HFF-Myc (cell line): ENCODE results near the gene NDUFB11.

Source experiments
- DNase-seq: peaks from one replicate; pipeline ENCODE4 v3.0.0-alpha.2; 2011; ENCODE audit warnings: low read depth; ENCODE audit errors: extremely low read depth
- H3K4me3 ChIP-seq: replicated peaks from 2 replicates; pipeline ENCODE4 v1.5.1; 2011; ENCODE audit warnings: low read depth, mild to moderate bottlenecking, control low read depth, low read length
- CTCF ChIP-seq: IDR thresholded peaks from 2 replicates; pipeline ENCODE4 v1.5.1; 2012; ENCODE audit warnings: mild to moderate bottlenecking, low read depth, low read length, control low read depth; ENCODE audit errors: missing control alignments

Gene NDUFB11

GRCh38 chrX:47160781-47161180 is 16.3 kb upstream of the NDUFB11 start:
- TF ChIP-seq CTCF, result no peak
- DNase-seq, result no peak
- no peak overlapping the region for H3K4me3 ChIP-seq

- TF ChIP-seq CTCF, result no peak
- H3K4me3 ChIP-seq, result no peak overlapping the region
- no peak for DNase-seq
Measured at GRCh38 chrX:47158781-47159180, 14.3 kb upstream of the NDUFB11 start.

- no peak for TF ChIP-seq CTCF
- H3K4me3 ChIP-seq, result no peak overlapping the region
- no peak for DNase-seq
Measured at GRCh38 chrX:47158131-47158530, 13.6 kb upstream of the NDUFB11 start.

GRCh38 chrX:47156611-47157520 is 12.4 kb upstream of the NDUFB11 start:
- no peak for TF ChIP-seq CTCF
- no peak overlapping the region for H3K4me3 ChIP-seq
- DNase-seq, result no peak

GRCh38 chrX:47151435-47151834 is 6.9 kb upstream of the NDUFB11 start:
- H3K4me3 ChIP-seq, result no peak overlapping the region
- no peak for TF ChIP-seq CTCF
- DNase-seq, result no peak

- no peak for TF ChIP-seq CTCF
- no peak for DNase-seq
Measured at GRCh38 chrX:47148946-47149345, 4.4 kb upstream of the NDUFB11 start.

More at GRCh38 chrX:47148946-47149345, 4.4 kb upstream of the NDUFB11 start:
- no peak overlapping the region for H3K4me3 ChIP-seq
